ENCODE data around the gene SNRPA.
A peak's percentile ranks its signal among the peaks of the same experiment; 100 is the strongest.

The SNRPA gene

GRCh38 chr19:40744554-40745401, 6.2 kb upstream of the SNRPA start:
- no peak overlapping the region for H3K4me3 Mint-ChIP-seq
- no peaks in the 10 kb centered on the region for H3K9me3 Mint-ChIP-seq
- peak overlapping the region; percentile 33 for H3K27ac Mint-ChIP-seq
- H3K36me3 Mint-ChIP-seq (ENCODE audit: low read depth): peaks cover 34% of the 10 kb centered on the region
- H3K4me1 Mint-ChIP-seq (ENCODE audit: low read depth): peaks cover 57% of the 10 kb centered on the region
- no peaks in the 10 kb centered on the region for H3K27me3 Mint-ChIP-seq
- intact Hi-C loops (cut with micrococcal nuclease): no loop called here

- no peak overlapping the region for H3K4me3 Mint-ChIP-seq
- peaks cover 33% of the 10 kb centered on the region for H3K36me3 Mint-ChIP-seq (ENCODE audit: low read depth)
- H3K27ac Mint-ChIP-seq: no peak overlapping the region
- intact Hi-C loops (cut with micrococcal nuclease): no loop called here
- H3K9me3 Mint-ChIP-seq: no peaks in the 10 kb centered on the region
- no peaks in the 10 kb centered on the region for H3K27me3 Mint-ChIP-seq
- H3K4me1 Mint-ChIP-seq (ENCODE audit: low read depth): peaks cover 61% of the 10 kb centered on the region
These were observed 5.6 kb upstream of the SNRPA start for GRCh38 chr19:40745402-40745780.

DNA sequence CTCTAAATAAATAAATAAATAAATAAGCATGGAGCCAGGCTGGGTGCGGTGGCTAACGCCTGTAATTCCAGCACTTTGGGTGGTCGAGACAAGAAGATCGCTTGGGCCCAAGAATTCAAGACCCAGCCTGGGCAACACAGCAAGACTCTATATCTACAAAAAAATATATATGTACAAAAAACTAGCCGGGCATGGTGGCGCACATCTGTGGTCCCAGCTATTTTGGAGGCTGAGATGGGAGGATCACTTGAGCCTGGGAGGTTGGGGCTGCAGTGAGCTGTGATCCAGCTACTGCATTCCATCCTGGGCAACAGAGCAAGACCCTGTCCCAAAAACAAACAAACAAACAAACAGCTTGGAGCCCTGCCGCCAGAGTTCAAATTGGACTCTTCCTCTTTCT, 3.5 kb upstream of the SNRPA start:
- intact Hi-C loops (cut with micrococcal nuclease): no loop called here
- H3K27me3 Mint-ChIP-seq: no peaks in the 10 kb centered on the region
- H3K4me1 Mint-ChIP-seq (ENCODE audit: low read depth): peaks cover 51% of the 10 kb centered on the region
- H3K36me3 Mint-ChIP-seq (ENCODE audit: low read depth): peaks cover 41% of the 10 kb centered on the region
- no peak overlapping the region for H3K4me3 Mint-ChIP-seq
- H3K9me3 Mint-ChIP-seq: no peaks in the 10 kb centered on the region
- peak overlapping the region; percentile 96 for H3K27ac Mint-ChIP-seq

DNA sequence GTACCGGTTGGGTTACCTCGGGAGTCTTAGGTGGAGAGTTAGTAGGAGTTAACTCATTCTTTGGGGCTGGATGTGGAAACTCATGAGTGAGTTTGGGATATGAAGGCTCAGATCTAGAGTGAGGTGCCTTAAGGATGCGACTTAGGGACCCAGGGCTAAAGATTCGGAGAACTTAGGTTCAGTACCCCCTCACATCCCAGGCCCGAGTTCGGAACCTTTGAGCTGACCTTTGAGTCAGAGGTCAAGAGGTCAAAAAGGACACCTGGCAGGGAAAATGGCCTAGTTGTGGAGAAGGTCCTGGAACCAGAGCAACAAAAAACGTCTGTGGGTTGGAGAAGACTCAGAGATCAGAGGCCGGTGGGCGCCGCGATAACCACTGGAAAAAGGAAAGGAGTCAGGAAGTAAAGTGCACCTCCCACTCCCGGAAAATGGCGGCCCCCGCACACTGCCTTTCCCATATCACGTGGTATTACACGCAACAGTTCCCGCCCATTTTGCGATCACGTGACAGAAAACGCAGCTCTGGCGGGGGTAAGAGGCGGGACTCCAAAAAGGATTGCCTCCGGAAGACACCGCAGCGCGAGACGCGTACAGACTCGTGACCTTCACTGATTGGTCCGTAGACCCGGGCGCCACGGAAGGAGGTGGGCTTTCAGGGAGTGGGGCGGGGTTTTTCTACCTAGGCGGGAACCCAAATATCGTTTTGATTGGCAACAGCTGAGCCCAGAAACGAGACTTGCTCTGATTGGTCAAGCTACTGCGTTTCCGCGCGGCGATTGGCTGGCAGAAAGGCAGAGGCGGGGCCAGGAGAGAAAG, 737 bp upstream of the SNRPA start, which contains the start of gene ACTMAP:
ACTMAP (minus strand) TSS at position 420 of the 816 bp plus-strand sequence. CDS start 674 bp downstream, outside the sequence.
- Mint-ChIP-seq H3K4me3 (peak within 1 kb of the TSS; percentile 96), H3K27ac (peak within 1 kb of the TSS; percentile 96), H3K27me3 (no peaks in the 10 kb centered on the region), H3K4me1 (ENCODE audit: low read depth) (peaks cover 59% of the 10 kb centered on the region), H3K9me3 (no peaks in the 10 kb centered on the region), H3K36me3 (ENCODE audit: low read depth) (peaks cover 49% of the 10 kb centered on the region)
- intact Hi-C loops (cut with micrococcal nuclease): loop anchor here (1.0 to 2.0 kb wide), 3 partner anchors 27 to 49 kb away; partner anchors contain the start of genes COQ8B and EGLN2

DNA sequence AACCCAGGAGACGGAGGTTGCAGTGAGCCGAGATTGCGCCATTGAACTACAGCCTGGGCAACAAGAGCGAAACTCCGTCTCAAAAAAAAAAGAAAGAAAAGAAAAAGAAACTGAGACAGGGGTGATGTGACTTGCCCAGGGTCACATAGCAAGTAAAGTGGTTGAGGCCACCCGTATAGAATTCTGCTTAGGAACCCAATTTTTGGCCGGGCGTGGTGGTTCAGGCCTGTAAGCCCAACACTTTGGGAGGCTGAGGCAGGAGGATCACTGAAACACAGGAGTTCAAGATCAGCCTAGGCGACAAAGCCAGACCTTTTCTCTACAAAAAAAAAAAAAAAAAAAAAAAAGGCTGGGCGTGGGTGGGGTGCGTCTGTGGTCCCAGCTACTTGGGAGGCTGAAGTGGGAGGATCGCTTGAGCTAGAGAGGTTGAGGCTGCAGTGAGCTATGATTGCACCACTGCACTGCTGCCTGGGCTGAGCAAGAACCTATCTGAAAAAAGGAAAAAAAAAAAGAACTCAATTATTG, 1.3 kb downstream of the SNRPA start:
- Mint-ChIP-seq H3K36me3 (ENCODE audit: low read depth) (peaks cover 69% of the 10 kb centered on the region), H3K27ac (peak overlapping the region; percentile 96), H3K27me3 (no peaks in the 10 kb centered on the region), H3K4me1 (ENCODE audit: low read depth) (peaks cover 69% of the 10 kb centered on the region), H3K9me3 (no peaks in the 10 kb centered on the region), H3K4me3 (peak overlapping the region; percentile 96)
- intact Hi-C loops (cut with micrococcal nuclease): no loop called here

GRCh38 chr19:40754611-40755247, 3.7 kb downstream of the SNRPA start:
- no peaks in the 10 kb centered on the region for H3K27me3 Mint-ChIP-seq
- peaks cover 93% of the 10 kb centered on the region for H3K36me3 Mint-ChIP-seq (ENCODE audit: low read depth)
- H3K4me1 Mint-ChIP-seq (ENCODE audit: low read depth): peaks cover 50% of the 10 kb centered on the region
- intact Hi-C loops (cut with micrococcal nuclease): no loop called here
- peak overlapping the region; percentile 78 for H3K4me3 Mint-ChIP-seq
- H3K27ac Mint-ChIP-seq: peak overlapping the region; percentile 90
- no peaks in the 10 kb centered on the region for H3K9me3 Mint-ChIP-seq

DNA sequence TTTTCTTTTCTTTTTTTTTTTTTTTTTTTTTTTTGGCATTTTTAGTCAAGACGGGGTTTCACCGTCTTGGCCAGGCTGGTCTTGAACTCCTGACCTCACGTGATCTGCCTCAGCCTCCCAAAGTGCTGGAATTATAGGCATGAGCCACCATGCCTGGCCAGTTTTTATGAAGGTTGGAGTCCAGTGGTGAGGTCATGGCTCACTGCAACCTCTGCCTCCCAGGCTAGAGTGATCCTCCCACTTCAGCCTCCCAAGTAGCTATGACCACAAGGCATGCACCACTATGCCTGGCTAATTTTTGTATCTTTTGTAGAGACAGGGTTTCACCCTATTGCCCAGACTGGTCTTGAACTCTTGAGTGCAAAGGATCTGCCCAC, 4.2 kb downstream of the SNRPA start:
- intact Hi-C loops (cut with micrococcal nuclease): no loop called here
- peaks cover 46% of the 10 kb centered on the region for H3K4me1 Mint-ChIP-seq (ENCODE audit: low read depth)

GRCh38 chr19:40755791-40756190, 4.8 kb downstream of the SNRPA start:
- Mint-ChIP-seq H3K4me1 (ENCODE audit: low read depth) (peaks cover 50% of the 10 kb centered on the region), H3K4me3 (peak overlapping the region; percentile 78), H3K9me3 (no peaks in the 10 kb centered on the region), H3K27ac (peak overlapping the region; percentile 90), H3K27me3 (no peaks in the 10 kb centered on the region), H3K36me3 (ENCODE audit: low read depth) (peaks cover 96% of the 10 kb centered on the region)
- intact Hi-C loops (cut with micrococcal nuclease): no loop called here

More for the DNA sequence above, 4.2 kb downstream of the SNRPA start:
- Mint-ChIP-seq H3K27me3 (no peaks in the 10 kb centered on the region), H3K36me3 (ENCODE audit: low read depth) (peaks cover 94% of the 10 kb centered on the region), H3K9me3 (no peaks in the 10 kb centered on the region), H3K27ac (peak overlapping the region; percentile 90), H3K4me3 (peak overlapping the region; percentile 78)

DNA sequence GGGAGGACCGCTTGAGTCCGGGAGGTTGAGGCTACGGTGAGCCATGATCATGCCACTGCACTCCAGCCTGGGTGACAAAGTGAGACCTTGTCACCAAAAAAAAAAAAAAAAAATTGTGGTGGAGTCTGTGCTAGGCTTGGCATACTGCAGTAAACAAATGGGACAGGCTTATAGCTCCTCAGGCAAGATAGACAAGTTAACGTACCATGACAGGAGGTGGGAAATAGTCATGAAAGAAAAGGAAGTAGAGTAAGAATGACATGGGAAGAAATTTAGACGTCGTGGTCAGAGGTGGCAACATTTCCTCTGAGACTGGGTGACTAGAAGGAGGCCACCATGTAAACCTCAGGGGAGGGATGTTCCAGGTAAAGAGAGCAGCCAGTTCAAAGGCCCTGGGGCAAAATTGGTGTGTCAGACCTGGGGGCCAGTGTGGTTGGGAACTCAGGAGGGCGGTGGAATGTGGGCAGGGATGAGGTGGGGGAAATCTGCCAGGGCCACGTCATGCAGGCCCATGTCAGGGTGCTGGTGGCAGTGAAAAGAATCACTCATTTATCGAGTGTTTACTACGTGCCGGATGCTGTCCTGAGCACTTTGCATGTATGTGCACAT, 5.6 kb downstream of the SNRPA start:
- Mint-ChIP-seq H3K9me3 (no peaks in the 10 kb centered on the region), H3K27ac (peak overlapping the region; percentile 90), H3K4me3 (no peak overlapping the region), H3K27me3 (no peaks in the 10 kb centered on the region), H3K36me3 (ENCODE audit: low read depth) (peaks cover 96% of the 10 kb centered on the region), H3K4me1 (ENCODE audit: low read depth) (peaks cover 46% of the 10 kb centered on the region)
- intact Hi-C loops (cut with micrococcal nuclease): no loop called here

- H3K4me1 Mint-ChIP-seq (ENCODE audit: low read depth): peaks cover 53% of the 10 kb centered on the region
- H3K27me3 Mint-ChIP-seq: no peaks in the 10 kb centered on the region
- intact Hi-C loops (cut with micrococcal nuclease): no loop called here
- no peaks in the 10 kb centered on the region for H3K9me3 Mint-ChIP-seq
- no peak overlapping the region for H3K4me3 Mint-ChIP-seq
- no peak overlapping the region for H3K27ac Mint-ChIP-seq
- H3K36me3 Mint-ChIP-seq (ENCODE audit: low read depth): peaks cover 99% of the 10 kb centered on the region
These were observed 7.5 kb downstream of the SNRPA start for GRCh38 chr19:40758491-40758890.

GRCh38 chr19:40759352-40759751, 8.3 kb downstream of the SNRPA start:
- H3K4me1 Mint-ChIP-seq (ENCODE audit: low read depth): peaks cover 55% of the 10 kb centered on the region
- H3K27ac Mint-ChIP-seq: no peak overlapping the region
- no peaks in the 10 kb centered on the region for H3K9me3 Mint-ChIP-seq
- H3K4me3 Mint-ChIP-seq: no peak overlapping the region
- H3K36me3 Mint-ChIP-seq (ENCODE audit: low read depth): peaks cover 100% of the 10 kb centered on the region
- no peaks in the 10 kb centered on the region for H3K27me3 Mint-ChIP-seq
- intact Hi-C loops (cut with micrococcal nuclease): no loop called here

DNA sequence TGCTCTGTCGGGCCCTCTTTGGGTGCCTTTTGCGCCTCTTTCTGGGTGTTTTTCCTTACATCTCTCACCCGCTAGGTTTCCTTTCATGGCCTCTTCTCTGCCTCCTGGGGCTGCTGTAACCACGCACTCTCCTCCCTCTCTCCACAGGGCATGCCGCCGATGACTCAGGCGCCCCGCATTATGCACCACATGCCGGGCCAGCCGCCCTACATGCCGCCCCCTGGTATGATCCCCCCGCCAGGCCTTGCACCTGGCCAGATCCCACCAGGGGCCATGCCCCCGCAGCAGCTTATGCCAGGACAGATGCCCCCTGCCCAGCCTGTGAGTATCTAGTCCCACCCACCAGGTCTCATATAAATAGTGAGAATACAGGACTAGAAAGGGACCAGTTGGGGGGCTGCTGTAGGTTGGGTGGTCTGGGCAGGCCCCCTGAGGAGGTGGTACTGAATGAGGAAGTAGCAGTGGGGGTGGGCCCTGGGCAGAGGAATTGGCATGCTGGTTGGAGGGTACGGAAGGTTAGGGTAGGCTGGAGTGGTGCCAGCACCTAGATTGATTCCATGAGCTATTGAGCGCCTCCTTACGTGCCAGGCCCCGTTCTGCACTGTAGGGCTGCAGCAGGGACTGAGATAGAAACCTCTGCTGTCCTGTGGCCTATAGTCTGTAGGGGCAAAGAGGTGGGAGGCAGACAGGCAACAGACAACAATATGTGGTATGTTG, 11.9 kb downstream of the SNRPA start:
- Mint-ChIP-seq H3K9me3 (no peaks in the 10 kb centered on the region), H3K4me1 (ENCODE audit: low read depth) (peaks cover 30% of the 10 kb centered on the region), H3K36me3 (ENCODE audit: low read depth) (peaks cover 100% of the 10 kb centered on the region), H3K4me3 (no peak overlapping the region), H3K27me3 (no peaks in the 10 kb centered on the region), H3K27ac (peak overlapping the region; percentile 31)
- intact Hi-C loops (cut with micrococcal nuclease): no loop called here

- Mint-ChIP-seq H3K27ac (peak overlapping the region; percentile 31), H3K36me3 (ENCODE audit: low read depth) (peaks cover 100% of the 10 kb centered on the region), H3K4me3 (no peak overlapping the region), H3K27me3 (no peaks in the 10 kb centered on the region), H3K4me1 (ENCODE audit: low read depth) (peaks cover 30% of the 10 kb centered on the region), H3K9me3 (no peaks in the 10 kb centered on the region)
- intact Hi-C loops (cut with micrococcal nuclease): no loop called here
These were observed 12.5 kb downstream of the SNRPA start for GRCh38 chr19:40763526-40763925.

All from dendritic cell treated with granulocyte-macrophage colony-stimulating factor and Interleukin-4, amounts not matched to agents 40 ng/mL and 50 ng/mL, for 4 days (primary cell).